ENCODE data around the gene GALNT9. TPM values are rescaled to one million over a fixed set of nuclear protein-coding genes. Genes with fewer than 3 reads are reported as not detected.

GALNT9 gene
- total and polyA plus RNA-seq, 10 donors, result 0.20 to 2.4 (median 0.84) TPM

DNA sequence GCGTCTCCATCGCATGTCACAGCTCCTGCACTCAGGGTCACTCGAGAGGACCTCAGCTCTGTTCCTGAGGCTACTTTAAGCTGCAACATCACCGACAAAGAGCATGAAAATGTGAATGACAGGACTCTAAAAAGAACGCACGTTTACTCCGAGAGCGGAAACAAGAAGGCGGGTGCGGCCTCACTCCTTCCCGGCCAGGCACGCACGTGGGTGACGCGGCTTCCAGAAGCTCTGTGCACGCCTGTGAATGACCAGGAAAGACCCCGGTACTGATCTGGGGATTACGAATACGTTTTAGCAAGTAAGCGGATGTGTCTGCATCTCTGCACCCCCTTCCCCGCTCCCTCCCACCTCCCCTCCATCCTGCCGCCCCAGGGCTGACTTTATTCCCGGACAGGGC lies 15.2 kb upstream of the GALNT9 start:
- H3K36me3 ChIP-seq, result no peaks in the 10 kb centered on the region
- WGBS, 5 donors, result 80 to 87% (median 84%) methylated on average over 23 of the region's 23 CpGs
- H3K4me3 ChIP-seq, result no peak overlapping the region
- TF ChIP-seq POLR2AphosphoS5 (IDR thresholded peaks at IDR 0.05), result no peak
- no peak for TF ChIP-seq POLR2A (IDR thresholded peaks at IDR 0.05)
- TF ChIP-seq, protein P1, sequence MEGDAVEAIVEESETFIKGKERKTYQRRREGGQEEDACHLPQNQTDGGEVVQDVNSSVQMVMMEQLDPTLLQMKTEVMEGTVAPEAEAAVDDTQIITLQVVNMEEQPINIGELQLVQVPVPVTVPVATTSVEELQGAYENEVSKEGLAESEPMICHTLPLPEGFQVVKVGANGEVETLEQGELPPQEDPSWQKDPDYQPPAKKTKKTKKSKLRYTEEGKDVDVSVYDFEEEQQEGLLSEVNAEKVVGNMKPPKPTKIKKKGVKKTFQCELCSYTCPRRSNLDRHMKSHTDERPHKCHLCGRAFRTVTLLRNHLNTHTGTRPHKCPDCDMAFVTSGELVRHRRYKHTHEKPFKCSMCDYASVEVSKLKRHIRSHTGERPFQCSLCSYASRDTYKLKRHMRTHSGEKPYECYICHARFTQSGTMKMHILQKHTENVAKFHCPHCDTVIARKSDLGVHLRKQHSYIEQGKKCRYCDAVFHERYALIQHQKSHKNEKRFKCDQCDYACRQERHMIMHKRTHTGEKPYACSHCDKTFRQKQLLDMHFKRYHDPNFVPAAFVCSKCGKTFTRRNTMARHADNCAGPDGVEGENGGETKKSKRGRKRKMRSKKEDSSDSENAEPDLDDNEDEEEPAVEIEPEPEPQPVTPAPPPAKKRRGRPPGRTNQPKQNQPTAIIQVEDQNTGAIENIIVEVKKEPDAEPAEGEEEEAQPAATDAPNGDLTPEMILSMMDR (IDR thresholded peaks at IDR 0.05 in 8 of 11, conservative IDR thresholded peaks at IDR 0.05 in 3 of 11), result no peak
- H3K27me3 ChIP-seq (replicated peaks in 1 of 7), result peaks cover 0 to 67% (median 0%) of the 10 kb centered on the region in 7 donors
- intact Hi-C loops (cut with DNase I; ENCODE audit: low total_unique reads), result no loop called here
- no peak for DNase-seq
- H3K4me1 ChIP-seq, result peaks cover 0 to 17% (median 3%) of the 10 kb centered on the region in 6 donors
- H3K9me3 ChIP-seq, result no peaks in the 10 kb centered on the region
- no peak overlapping the region for H3K27ac ChIP-seq

DNA sequence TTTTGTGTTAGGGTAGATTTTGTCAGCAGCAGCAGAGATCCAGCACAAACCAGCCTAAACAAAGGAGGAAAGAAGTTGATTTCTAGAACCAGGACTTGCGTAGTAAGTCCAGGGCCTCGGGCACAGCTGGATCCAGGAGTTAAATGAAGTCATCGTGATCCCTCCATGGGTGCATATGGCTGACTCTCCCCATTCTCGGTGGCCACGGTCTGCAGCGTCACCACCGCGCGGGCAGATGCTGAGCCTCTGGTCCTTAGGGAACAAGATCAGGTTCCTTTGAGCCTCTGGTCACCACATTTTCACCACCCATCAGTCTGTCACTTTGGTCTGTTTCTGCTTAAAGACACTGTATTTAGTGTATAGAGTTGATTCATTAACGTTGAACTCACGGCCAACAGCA lies 14.8 kb upstream of the GALNT9 start:
- DNase-seq, result no peak
- H3K4me3 ChIP-seq, result no peak overlapping the region
- no peaks in the 10 kb centered on the region for H3K36me3 ChIP-seq
- 77 to 90% (median 85%) methylated on average over 11 of the region's 11 CpGs for WGBS, 5 donors
- peaks cover 0 to 17% (median 3%) of the 10 kb centered on the region in 6 donors for H3K4me1 ChIP-seq
- TF ChIP-seq POLR2AphosphoS5 (IDR thresholded peaks at IDR 0.05) (no peak), POLR2A (IDR thresholded peaks at IDR 0.05) (no peak)
- TF ChIP-seq, protein P1 (IDR thresholded peaks at IDR 0.05 in 8 of 11, conservative IDR thresholded peaks at IDR 0.05 in 3 of 11), result no peak
- intact Hi-C loops (cut with DNase I; ENCODE audit: low total_unique reads), result no loop called here
- peaks cover 0 to 71% (median 0%) of the 10 kb centered on the region in 7 donors for H3K27me3 ChIP-seq (replicated peaks in 1 of 7)
- no peak overlapping the region for H3K27ac ChIP-seq
- no peaks in the 10 kb centered on the region for H3K9me3 ChIP-seq

DNA sequence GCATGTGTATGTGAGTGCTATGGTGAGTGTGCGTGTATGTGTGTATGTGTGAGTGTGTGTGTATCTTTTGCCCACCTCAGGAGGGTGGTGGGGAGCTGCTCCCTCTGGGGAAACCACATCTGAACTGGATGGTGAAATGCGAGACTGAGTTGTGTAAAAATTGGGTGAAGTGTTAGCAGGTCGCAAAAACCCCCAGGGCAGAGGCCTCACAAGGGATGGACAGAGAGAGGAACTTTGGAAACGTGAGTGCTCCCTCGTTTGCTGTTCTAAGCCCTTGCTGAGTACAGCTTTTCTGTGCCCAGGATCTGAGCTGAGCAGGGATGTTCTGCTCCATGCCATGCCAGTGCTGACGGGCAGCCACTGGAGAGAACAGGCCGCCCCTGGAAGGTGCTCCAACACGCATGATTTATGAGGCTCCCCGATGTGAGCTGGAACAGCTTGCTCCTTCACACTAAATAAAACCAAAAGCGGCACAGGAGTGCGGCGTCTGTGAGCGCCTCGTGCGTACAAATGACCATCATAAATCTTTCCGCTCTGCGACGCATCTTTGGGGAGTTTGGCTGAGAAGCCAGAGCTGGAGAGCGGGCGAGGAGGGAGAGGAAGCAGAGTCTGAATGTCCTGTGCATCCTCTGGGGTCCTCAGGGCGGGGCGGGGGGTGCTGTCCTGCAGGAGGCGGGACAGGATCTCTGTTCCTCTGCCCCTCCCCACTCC lies 14.1 kb upstream of the GALNT9 start:
- Histone ChIP-seq H3K4me3 (no peak overlapping the region), H3K4me1 (peaks cover 0 to 17% (median 3%) of the 10 kb centered on the region in 6 donors), H3K27me3 (replicated peaks in 1 of 7) (peaks cover 0 to 79% (median 0%) of the 10 kb centered on the region in 7 donors), H3K9me3 (no peaks in the 10 kb centered on the region), H3K27ac (no peak overlapping the region), H3K36me3 (no peaks in the 10 kb centered on the region)
- TF ChIP-seq POLR2AphosphoS5 (IDR thresholded peaks at IDR 0.05) (no peak), POLR2A (IDR thresholded peaks at IDR 0.05) (no peak)
- TF ChIP-seq, protein P1 (IDR thresholded peaks at IDR 0.05 in 8 of 11, conservative IDR thresholded peaks at IDR 0.05 in 3 of 11), result no peak
- no peak for DNase-seq
- intact Hi-C loops (cut with DNase I; ENCODE audit: low total_unique reads), result no loop called here
- WGBS, 5 donors, result 29 to 35% (median 31%) methylated on average over 23 of the region's 23 CpGs
